NCI-H2196 treated with DMSO at 0.1 percent for 48 hours (cell line): Measurements from ENCODE around the gene VAV2.

ENCODE experiments used
- DNase-seq: peaks from one replicate; lab custom pipeline; 2025; ENCODE audit not compliant: unreplicated experiment; lab: John Stamatoyannopoulos, UW

VAV2 gene

DNA sequence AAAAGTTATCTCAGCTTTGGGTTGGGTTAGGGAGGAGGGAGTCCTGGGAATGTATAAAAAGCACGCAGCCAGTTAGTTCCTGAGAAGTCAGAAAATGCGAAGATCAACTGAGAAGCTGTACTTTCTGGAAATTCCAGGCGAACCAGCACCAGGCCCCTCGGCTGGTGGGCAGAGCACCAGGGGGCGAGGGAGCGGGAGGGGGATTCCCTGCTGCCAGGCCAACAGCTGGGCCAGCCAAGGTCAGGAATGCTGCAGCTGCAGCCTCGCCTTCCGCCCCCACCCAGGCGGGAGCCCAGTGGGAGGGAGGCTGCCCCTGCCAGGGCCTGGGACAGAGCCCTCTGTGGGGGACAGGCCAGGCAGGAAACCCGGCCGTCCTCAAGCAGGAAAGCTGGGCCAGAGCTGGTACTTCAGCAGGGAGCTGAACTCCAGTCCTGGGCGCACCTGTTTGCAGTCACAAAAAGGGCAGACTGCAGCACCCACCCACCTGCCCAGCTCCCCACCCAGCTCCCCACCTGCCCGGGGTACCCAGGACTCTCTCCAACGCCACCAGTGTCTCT is 35.5 kb downstream of the VAV2 start:
- no peak for DNase-seq

DNA sequence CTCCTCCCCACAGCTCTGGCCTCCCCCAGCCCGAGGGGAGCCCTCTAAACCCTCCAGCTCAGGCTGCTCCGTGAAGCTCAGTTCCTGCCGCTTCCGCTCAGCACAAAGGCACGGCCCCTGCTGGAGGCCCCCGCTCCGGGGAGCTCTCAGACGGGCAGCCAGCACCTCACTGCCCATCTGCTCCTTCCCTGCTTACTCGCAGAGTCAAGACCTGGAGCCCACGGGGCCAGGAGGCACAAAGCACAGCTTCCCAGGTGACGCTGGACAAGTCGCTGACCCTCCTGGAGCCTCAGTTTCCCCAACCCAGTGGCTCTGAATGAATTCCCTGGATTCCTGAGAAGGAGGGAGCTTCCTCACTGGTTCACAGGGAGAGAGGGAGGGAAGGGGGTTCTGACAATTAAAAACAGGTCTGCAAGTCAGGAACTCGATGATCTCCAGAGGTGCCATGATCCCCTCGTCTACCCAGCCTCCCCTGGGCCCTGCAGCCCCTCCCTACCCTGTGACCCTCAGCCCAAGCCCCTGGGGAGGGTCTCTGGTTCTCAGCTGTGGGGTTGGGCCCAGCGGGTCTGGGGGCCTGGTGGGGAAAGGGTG is 36.2 kb downstream of the VAV2 start:
- no peak for DNase-seq

DNA sequence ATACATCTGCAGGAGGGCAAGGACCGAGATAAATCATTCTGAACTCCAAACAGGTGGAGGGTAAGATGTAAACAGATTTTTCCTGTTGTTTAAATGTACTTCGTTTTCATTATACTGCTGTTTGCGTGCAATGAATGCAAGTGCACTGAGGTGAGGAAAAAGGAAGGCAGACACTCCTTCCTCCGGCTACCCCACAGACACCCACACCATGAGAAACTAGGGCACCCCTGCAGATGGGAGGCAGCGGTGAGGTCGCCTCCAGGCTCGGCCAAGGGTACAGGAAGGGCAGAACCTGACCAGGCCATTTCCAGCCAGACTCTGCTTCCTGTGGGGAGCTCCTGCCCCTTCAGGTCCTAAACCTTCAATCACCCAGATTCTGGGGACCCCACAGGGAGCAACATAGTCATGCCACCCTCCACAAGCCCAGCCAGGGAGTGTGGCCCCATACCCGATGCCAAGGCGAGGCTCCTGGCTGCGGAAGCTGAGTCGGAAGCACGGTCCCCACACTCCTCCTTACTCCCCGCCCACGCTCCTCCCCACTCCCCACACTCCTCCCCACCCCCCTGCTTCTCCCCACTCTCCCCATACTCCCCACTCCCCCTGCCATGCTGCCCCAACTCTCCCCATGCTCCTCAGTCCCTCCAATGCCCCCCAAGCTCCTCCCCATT is 37.1 kb downstream of the VAV2 start:
- no peak for DNase-seq

DNA sequence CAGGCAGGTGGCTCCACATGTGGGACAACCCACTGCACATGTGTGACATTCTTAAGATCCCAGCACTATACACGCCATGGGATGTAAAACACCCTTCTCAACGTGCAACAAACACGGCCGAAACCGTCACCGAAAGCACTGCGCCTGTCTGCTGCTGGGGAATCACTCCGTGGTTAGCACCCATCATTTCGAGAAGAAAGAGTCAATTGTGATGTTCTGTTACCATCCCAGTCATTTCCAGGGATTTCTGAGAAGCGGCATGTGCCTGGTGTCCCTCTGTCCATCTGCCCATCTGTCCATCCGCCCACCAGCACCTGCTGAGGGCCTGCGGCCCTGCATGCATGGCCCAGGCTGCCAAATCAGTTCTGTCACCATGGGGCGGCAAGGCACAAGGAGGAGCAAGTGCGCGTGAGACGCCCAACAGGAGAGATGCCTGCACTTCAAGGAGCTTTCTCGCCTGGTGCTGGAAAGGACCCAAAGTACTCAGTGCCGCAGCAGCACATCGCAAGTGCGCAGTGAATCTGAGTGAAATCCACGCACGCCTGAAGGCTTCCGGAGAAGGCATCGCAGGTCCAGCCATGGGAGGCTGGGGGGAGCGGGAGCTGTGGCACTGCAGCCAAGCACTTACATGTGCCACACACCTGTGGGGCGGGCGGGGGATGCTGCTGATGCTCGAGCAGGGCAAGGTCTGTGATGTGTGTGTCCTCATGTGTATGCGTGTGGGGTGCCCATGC is 38.0 kb downstream of the VAV2 start:
- DNase-seq: no peak

DNA sequence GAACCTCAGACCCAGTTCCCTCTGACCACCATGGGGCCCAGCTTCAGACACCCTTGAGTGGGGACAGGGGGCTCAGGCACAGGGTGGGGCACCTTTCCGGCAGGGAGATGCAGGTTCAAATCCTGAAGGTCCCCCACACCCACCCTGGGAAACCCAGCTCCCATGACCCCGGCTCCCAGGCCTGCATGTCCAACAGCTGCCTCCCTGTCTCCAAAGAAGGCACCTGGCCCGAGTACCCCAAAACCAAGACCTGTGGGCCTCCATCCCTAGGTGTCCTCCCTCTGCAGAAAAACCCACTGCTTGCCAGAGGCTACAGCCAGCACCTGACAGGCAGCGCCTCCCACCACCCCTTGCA is 38.5 kb downstream of the VAV2 start:
- no peak for DNase-seq

DNA sequence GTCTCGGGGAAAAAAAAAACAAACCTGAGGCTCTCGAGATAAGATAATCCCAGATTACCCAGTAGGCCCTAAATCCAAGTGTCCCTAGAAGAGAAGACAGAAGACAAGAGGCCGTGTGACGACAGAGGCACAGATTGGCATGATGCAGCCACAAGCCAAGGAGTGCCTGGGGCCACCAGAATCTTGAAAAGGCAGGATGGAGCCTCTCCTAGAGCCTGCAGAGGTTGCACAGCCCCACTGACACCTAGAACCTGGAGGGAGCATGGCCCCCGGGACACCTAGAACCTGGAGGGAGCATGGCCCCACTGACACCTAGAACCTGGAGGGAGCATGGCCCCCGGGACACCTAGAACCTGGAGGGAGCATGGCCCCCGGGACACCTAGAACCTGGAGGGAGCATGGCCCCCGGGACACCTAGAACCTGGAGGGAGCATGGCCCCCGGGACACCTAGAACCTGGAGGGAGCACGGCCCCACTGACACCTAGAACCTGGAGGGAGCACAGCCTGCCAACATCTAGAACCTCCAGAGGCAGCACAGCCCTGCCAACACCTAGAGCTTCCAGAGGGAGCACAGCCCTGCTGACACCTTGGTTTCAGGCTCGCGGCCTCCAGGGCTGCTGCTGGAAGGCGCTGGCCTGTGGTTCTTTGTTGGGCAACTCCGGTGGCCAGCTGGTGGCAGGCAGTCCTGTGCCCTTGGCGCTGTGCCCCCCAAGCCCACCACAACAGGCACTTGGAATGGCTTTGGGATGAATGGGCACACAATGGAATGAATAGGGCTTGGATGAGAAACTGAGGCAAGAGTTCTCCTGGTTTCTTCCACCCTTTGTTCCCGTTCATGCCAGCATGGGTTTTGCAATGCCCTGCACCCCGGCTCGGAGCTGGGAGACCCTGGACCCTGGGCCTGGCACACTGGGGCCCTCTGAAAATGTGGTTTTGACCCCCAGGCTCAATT is 39.2 kb downstream of the VAV2 start:
- no peak for DNase-seq

DNA sequence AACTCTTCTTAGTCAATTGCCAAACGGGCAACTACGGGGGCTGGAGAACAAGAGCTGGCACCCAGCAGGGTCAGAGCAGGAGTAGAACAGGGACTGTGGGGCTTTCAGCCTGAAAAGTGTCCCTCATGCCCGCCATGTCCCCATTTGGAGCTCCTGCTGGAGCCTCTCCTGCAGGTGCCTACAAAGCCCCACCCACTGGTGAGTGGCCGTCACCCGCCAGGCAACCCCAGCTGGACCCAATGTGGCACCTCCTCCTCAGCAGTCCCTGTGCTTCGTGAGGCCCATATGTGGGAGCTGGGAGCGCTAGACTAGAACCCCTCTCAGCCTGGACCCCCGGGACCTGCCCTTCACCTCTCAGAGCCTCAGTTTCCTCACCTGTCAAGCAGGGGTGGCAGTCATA is 40.9 kb downstream of the VAV2 start:
- DNase-seq: no peak

DNA sequence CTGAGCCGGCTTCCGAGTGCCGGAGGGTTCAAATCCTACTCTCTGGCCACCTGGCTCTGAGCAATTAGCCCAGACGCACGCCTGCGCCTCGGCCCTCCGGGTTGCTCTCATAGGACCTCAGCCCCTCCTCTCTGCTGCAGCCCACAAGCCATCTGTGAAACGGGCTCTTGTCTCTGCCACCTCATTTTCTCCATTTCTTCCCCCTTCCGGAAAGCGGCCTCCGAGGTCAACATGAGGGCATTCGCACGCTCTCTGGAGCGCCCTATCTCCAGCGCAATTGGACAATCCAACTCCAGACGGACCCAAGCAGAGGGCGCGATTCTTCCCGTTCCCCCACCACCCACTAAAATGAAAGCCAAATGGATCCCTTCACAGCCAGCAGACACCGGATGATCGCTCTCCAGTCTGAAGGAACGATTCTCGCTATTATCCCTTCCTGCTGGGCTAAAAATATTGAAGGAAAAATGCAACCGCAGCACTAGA is 41.5 kb downstream of the VAV2 start:
- no peak for DNase-seq

DNA sequence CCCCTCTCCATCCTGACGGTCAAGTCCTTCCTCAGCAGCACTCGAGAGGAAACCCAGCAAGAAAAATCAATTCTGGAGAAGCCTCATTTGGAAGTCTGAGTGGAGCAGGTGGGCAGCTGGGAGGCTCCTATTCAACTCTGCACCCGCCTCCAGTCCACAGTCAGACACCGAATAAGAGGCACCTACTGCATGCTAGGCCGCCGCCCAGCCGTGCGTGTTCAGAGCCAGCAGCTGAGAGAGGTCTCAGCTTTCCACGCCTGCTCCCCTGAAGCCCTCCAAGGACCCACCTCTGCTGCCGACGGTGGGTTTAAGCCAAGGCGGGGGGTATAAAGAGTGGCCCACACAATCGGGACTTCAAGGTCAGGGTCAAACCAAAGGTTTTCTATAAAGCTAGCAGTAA is 41.9 kb downstream of the VAV2 start:
- no peak for DNase-seq

DNA sequence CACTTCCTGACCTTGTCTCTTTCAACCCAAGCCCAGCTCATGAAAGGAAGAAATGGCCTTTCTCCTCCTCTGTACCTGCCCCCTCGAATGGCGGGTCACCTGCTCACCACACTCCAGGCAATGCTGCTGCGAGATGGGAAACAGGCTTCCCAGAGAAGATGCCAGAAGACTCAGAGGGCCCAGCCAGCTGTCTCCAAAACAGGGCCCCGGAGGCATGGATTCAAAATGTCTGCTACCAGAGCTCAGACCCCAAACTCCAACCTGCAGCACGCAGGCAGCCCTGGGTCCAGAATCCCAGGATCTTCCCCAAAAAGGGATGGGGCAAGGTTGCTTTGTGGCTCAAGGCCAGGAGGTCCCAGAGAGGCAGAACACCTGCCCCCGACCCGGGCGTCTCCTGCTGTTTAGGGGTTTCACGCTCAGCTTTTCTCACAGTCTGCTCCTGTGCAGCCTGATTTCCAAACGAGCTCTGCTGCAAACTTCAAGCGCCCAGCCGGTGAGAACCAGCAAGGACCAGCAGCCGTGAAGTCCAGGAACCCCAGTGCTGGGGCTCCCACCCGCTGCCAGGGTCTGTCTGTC is 42.5 kb downstream of the VAV2 start:
- no peak for DNase-seq

DNA sequence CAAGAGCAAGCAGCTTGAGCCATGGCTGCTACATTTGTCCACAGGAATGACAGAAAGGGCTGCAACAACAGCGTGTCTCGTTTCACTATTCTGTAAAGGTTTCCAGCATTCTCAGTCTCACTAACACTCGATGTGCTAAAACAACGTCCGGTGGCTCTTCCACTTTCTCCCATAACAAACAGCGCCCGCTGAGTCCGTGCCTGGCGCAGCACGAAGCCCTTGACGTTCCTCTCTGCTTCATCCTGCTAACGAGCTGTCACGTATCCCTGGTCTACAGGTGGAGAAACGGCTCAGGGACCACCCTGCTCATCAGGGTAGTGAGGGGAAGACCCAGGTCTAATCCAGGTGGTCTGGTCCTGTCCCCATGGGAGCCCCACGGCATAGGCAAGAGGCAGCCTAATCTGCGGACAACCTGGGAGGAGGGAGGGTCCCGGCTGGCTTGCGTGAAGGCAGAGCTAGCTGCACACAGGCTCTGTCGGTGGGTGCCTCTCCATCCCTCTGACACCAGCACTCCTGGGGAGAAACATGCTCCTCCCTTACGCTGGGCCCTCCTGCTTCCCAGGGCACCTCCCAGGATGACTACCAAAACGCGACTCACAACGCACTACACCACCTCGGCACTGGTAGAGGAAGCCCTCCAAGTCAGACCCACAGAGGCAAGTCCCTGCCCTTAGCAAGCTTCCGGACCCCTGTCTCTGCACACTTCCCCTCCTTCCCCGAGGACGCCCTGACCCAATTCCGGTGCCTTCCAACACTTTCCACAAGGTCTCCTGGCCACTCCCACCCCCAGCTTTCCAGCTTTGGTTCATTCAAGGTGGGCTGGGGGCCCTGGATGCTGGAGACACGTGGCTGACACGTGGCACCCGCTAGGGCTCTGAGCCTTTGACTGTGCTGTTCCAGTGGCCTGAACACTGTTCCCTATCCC is 43.3 kb downstream of the VAV2 start:
- no peak for DNase-seq

DNA sequence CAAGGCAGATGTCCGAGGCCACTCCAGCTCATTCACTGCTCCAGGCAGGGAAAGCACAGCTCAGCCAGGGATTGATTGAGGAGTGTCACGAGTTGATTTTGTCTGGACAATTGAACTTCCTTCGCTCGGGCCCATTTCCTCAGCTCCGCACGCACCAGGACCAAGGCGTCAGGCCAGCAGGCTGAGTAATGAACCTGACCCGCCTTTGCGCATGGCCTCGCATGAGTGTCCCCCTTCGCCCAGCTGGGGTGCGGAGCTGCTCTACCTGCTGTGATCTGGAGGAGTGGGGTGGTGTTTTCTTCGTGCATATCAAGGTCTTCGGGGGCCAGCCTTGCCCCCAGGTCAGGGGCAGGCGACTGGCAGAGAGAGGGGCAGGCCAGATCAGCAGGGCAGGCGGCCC is 44.0 kb downstream of the VAV2 start:
- no peak for DNase-seq

DNA sequence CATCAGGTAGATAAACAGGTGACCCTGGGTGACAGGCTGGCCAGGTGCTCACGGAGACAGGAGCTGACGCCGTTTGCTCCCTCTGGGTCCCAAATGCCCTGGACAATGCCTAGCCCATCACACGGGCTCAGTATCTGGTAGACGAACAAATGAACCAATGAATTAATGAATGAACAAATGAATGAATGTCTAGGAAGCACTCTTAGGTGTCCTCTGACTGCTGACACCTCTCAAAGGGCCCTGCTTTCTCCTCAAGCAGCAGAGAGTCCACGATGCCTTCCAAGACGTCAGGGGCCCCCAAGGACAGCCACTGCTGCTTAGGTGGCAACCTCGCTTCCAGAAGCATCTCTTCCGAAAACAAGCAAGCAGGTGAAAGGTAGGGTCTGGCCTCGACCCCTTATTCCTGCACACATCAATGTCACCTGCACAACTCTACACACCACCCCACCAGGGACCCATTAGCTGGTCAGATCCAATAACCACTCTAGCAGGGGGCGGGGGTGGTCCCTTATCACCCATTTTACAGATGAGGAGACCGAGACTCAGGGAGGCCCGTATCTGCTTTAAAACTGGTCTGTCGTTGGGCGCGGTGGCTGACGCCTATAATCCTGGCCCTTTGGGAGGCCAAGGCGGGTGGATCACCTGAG is 45.2 kb downstream of the VAV2 start:
- no peak for DNase-seq

DNA sequence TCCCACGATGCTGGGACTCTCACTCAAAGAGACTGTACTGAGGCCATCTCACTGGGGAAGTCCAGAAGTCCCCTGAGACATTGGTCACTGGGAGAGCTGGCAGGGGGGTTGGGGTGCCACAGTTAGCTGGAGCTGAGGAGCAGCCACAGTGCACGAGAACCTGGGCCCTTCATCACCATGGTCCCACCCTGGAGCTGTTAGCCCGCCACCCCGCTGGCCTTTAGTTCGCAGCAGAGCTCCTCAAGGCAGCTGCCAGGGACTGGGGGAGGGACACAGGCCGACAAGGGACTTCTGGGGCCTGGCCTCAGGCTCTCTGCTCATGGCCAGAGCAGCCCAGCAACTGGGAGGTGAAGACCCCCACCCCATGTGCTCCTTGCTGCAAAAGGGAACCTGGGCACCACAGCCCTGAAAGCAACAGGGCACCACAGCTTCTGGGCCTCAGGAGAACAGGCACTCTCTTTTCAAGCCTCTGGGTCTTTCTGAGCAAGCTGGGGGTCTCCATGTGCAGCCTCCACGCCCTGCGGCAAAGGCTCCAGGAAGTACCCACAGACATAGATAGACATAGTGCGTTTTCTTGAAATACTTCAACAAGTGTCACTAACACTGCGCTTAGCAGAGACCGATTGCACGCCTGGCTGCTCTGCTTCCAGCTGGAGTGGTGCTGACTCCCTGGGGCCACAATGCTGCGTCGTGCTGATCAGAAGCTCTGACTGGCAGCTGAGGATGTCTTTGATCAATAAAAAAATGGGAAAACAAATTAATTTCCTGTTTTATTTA is 46.0 kb downstream of the VAV2 start:
- no peak for DNase-seq

DNA sequence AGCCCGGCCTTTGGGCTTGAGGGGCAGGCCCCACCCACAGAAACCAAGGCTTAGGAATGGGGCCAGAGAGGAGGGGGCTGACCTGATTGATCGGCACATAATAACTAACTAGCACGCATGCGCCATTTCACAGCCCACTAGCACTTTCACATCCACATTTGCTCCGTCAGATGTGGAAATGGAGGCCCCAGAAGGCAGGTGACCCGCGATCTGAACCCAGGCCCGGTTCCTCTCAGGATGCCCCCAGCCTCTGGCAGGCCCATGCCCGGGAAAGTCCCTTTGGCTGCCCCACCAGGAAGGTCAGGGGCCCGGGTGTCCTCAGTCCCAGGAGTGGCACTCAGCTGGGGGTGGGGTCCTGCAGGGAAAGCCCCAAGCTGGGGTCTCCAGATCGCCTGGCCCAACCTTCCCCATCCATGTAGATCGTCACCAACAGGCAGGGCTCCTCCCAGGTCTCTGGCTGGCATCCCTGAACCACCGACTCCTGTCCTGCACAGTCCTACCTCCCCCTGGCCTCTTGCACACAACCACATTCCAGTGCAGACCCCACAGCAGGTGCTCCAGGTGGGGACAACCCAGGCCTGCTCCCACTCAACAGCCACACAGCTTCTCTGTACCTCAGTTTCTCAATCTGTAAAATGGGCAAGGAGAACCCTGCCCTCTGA is 46.7 kb downstream of the VAV2 start:
- no peak for DNase-seq

DNA sequence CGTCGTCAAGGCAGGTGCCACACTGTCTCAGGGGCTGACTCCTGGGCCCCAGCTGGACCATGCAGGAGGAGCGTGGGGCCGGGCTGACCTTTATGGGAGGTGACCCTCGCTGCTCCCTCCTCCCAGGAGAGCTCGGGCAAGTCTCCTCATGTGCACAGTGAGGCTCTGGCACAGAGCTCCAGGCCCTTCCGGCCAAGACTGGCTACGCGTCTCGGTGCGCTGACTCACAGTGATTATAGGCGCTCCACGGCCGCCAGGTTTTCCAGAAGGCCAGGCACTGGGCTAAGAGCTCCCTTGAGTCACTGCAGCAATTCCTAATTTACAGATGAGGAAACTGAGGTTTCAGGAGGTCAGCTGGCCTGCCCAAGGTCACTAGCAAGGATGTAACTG is 47.4 kb downstream of the VAV2 start:
- DNase-seq: no peak

DNA sequence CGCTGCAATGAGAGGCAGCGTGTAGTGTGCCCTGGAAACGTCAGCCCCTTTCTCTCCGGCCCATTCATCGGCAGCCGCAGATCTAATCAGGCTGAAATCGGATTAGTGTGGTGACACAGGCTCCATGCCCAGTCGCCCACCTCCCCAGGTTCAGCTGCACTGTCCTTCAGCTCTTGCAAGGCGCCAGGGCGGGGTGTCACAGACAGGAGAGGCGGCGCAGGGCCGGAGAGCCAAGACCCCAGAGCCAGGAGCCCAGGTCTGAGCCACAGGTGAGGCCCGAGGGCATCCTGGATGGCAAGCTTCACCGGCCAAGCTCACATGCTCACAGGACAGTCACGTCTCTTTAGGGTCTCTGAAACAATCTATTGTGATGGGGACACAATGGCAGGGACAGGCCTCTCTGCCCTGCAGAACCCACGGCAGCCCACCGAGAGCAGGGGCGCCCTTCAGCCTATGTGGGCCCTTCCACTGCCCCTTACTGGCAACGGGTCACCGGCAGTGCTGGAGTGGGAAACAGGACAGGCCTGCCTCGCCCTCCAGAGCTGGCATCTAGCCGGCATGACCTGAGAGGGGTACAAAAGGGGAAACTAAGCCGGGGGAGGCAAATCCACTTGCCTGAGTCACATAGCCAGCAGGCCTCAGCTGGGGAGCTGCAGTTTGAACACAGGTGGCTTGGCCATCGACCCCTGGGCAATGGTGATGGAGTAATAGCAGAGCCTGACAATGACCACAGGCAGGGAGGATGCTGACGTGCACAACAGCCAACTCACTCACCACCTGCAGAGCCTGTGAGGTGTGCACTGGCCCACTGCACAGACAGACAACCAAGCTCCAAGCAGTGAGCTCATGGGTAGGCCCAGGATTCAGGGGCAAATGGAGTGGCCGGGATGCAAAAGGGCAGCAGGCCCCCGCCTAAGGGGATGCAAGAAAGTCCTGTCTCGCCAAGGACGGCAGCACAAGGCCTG is 48.1 kb downstream of the VAV2 start:
- DNase-seq: no peak
